HG03439 (cell line): ENCODE measurements around the gene GMDS.

Experiments used
- ATAC-seq: cut with Tn5 transposase; IDR thresholded peaks from one replicate; pipeline ENCODE4 v1.9.1; 2021; ENCODE audit warnings: mild to moderate bottlenecking, moderate library complexity; ENCODE audit not compliant: unreplicated experiment

The GMDS gene

GRCh38 chr6:1958257-1958656 is 287.1 kb downstream of the GMDS start:
- ATAC-seq, result no peak

- no peak for ATAC-seq
Measured at GRCh38 chr6:1957746-1958145, 287.7 kb downstream of the GMDS start.

- ATAC-seq, result no peak
Measured at GRCh38 chr6:1952740-1953360, 292.6 kb downstream of the GMDS start.

- ATAC-seq, result no peak
Measured at GRCh38 chr6:1950631-1951030, 294.8 kb downstream of the GMDS start.

- ATAC-seq, result no peak
Measured at GRCh38 chr6:1949538-1949937, 295.9 kb downstream of the GMDS start.

GRCh38 chr6:1947922-1948321 is 297.5 kb downstream of the GMDS start:
- ATAC-seq, result no peak

GRCh38 chr6:1946583-1946982 is 298.8 kb downstream of the GMDS start:
- no peak for ATAC-seq

GRCh38 chr6:1945235-1945832 is 300.1 kb downstream of the GMDS start:
- no peak for ATAC-seq

- ATAC-seq, result no peak
Measured at GRCh38 chr6:1942834-1943233, 302.6 kb downstream of the GMDS start.

- ATAC-seq, result no peak
Measured at GRCh38 chr6:1941534-1941933, 303.9 kb downstream of the GMDS start.

- ATAC-seq, result no peak
Measured at GRCh38 chr6:1940381-1940780, 305.0 kb downstream of the GMDS start.

GRCh38 chr6:1933292-1933691 is 312.1 kb downstream of the GMDS start:
- ATAC-seq, result no peak

- no peak for ATAC-seq
Measured at GRCh38 chr6:1931817-1932216, 313.6 kb downstream of the GMDS start.

GRCh38 chr6:1930356-1930755 is 315.0 kb downstream of the GMDS start:
- ATAC-seq, result no peak

- no peak for ATAC-seq
Measured at GRCh38 chr6:1929931-1930330, 315.5 kb downstream of the GMDS start.

GRCh38 chr6:1925743-1926430 is 319.5 kb downstream of the GMDS start:
- ATAC-seq, result no peak

GRCh38 chr6:1923449-1923848 is 322.0 kb downstream of the GMDS start:
- no peak for ATAC-seq

GRCh38 chr6:1917626-1918371 is 327.6 kb downstream of the GMDS start:
- no peak for ATAC-seq

- no peak for ATAC-seq
Measured at GRCh38 chr6:1916334-1917070, 328.9 kb downstream of the GMDS start.

GRCh38 chr6:1915226-1915625 is 330.2 kb downstream of the GMDS start:
- no peak for ATAC-seq

- ATAC-seq, result no peak
Measured at GRCh38 chr6:1913577-1913976, 331.8 kb downstream of the GMDS start.
